WTC11 (cell line): Measurements from ENCODE around the gene PHKG2. TPM values are rescaled to one million over a fixed set of nuclear protein-coding genes. Genes with fewer than 3 reads are reported as not detected.

Source experiments
- ATAC-seq: fragments of 200-7000 bp; cut with Tn5 transposase; 2 replicates; pipeline ENCODE4 v1.10.0; 2021; ENCODE audit warnings: mild to moderate bottlenecking, moderate library complexity
- CTCF ChIA-PET: fragments of 300-600 bp; sonication (Branson Sonifier 250); formaldehyde crosslinking; loops from one replicate; lab custom pipeline; 2021; ENCODE audit warnings: antibody characterized with exemption; lab: Charles Lee
- POLR2A ChIA-PET: fragments of 350-600 bp; sonication (Branson Sonifier 250); formaldehyde crosslinking; loops from one replicate; lab custom pipeline; 2021; ENCODE audit warnings: antibody characterized with exemption; lab: Charles Lee
- DNase-seq: peaks from one replicate; pipeline ENCODE4 v3.0.0; 2021; ENCODE audit warnings: low spot score
- H3K27ac Mint-ChIP-seq: 2 replicates; pipeline ENCODE4 v1.8.0; 2021; ENCODE audit warnings: mixed read lengths
- H3K27me3 Mint-ChIP-seq: 2 replicates; pipeline ENCODE4 v1.8.0; 2021; ENCODE audit warnings: low read depth, mild to moderate bottlenecking, moderate library complexity, mixed read lengths
- H3K36me3 Mint-ChIP-seq: 2 replicates; pipeline ENCODE4 v1.8.0; 2021; ENCODE audit warnings: mixed read lengths
- H3K4me1 Mint-ChIP-seq: 2 replicates; pipeline ENCODE4 v1.8.0; 2022; ENCODE audit warnings: mixed read lengths
- H3K4me3 Mint-ChIP-seq: 2 replicates; pipeline ENCODE4 v1.8.0; 2021; ENCODE audit warnings: mild to moderate bottlenecking, moderate library complexity, mixed read lengths
- H3K9me3 Mint-ChIP-seq: 2 replicates; pipeline ENCODE4 v1.8.0; 2021; ENCODE audit warnings: mixed read lengths
- AFF4 ChIP-seq: sonication (generic); formaldehyde crosslinking; IDR thresholded peaks from 2 replicates; pipeline ENCODE4 v1.8.1; 2023; ENCODE audit warnings: mild to moderate bottlenecking, missing genetic modification reagents, borderline replicate concordance
- E2F1 ChIP-seq: sonication (generic); formaldehyde crosslinking; IDR thresholded peaks from 2 replicates; pipeline ENCODE4 v1.8.0; 2022; ENCODE audit warnings: mild to moderate bottlenecking, missing genetic modification reagents
- E2F5 ChIP-seq: sonication (generic); formaldehyde crosslinking; IDR thresholded peaks from 2 replicates; pipeline ENCODE4 v1.8.1; 2022; ENCODE audit warnings: mild to moderate bottlenecking, moderate library complexity, missing genetic modification reagents
- ESRRA ChIP-seq: sonication (generic); formaldehyde crosslinking; IDR thresholded peaks from 2 replicates; pipeline ENCODE4 v1.8.1; 2022; ENCODE audit warnings: mild to moderate bottlenecking, missing genetic modification reagents, borderline replicate concordance
- FOXK1 ChIP-seq: sonication (generic); formaldehyde crosslinking; IDR thresholded peaks from 2 replicates; pipeline ENCODE4 v1.8.0; 2022; ENCODE audit warnings: mild to moderate bottlenecking, moderate library complexity, missing genetic modification reagents
- MXD4 ChIP-seq: fragments of 250-450 bp; sonication (Bioruptor Pico); IDR thresholded peaks from 2 replicates; pipeline ENCODE4 v1.8.0; 2021; ENCODE audit warnings: mild to moderate bottlenecking, moderate library complexity, borderline replicate concordance
- NR1H2 ChIP-seq: sonication (generic); formaldehyde crosslinking; IDR thresholded peaks from 2 replicates; pipeline ENCODE4 v1.9.0; 2021; ENCODE audit warnings: mild to moderate bottlenecking, moderate library complexity, missing genetic modification reagents
- ZBTB21 ChIP-seq: sonication (generic); formaldehyde crosslinking; IDR thresholded peaks from 2 replicates; pipeline ENCODE4 v1.8.1; 2023; ENCODE audit warnings: mild to moderate bottlenecking, missing genetic modification reagents, borderline replicate concordance
- ZNF121 ChIP-seq: sonication (generic); formaldehyde crosslinking; IDR thresholded peaks from 2 replicates; pipeline ENCODE4 v1.8.0; 2023; ENCODE audit warnings: missing genetic modification reagents
- ZNF317 ChIP-seq: sonication (generic); formaldehyde crosslinking; IDR thresholded peaks from 2 replicates; pipeline ENCODE4 v1.8.1; 2023; ENCODE audit warnings: low read depth, mild to moderate bottlenecking, moderate library complexity, missing genetic modification reagents, borderline replicate concordance
- ZNF396 ChIP-seq: fragments of 250-450 bp; sonication (Bioruptor Pico); IDR thresholded peaks from 2 replicates; pipeline ENCODE4 v1.8.0; 2021; ENCODE audit warnings: mild to moderate bottlenecking, moderate library complexity, borderline replicate concordance
- ZNF423 ChIP-seq: fragments of 250-450 bp; sonication (Bioruptor Pico); IDR thresholded peaks from 2 replicates; pipeline ENCODE4 v2.1.2; 2022; ENCODE audit warnings: mild to moderate bottlenecking, moderate library complexity
- total RNA-seq: library from RNA; stranded (reverse); gene quantifications from 3 replicates; pipeline ENCODE4 v1.2.3, GENCODE V29; 2021

Gene PHKG2
- total RNA-seq, 1 experiment from 2014 or later: 50.5 TPM

GRCh38 chr16:30746638-30747175 lies 1.5 kb upstream of the PHKG2 start (continued):
- TF ChIP-seq AFF4 (CRISPR knock-in tag) (no peak), E2F5 (CRISPR knock-in tag) (no peak), ZNF317 (CRISPR knock-in tag) (no peak), ZNF423 (no peak), MXD4 (CRISPR knock-in tag) (no peak), ESRRA (CRISPR knock-in tag) (no peak), NR1H2 (CRISPR knock-in tag) (no peak), FOXK1 (no peak)
- TF ChIP-seq, all 79 proteins: peak for 0

- H3K27ac Mint-ChIP-seq: peak overlapping the region; percentile 80
These were observed 894 bp upstream of the PHKG2 start for GRCh38 chr16:30747331-30747730.

More at GRCh38 chr16:30747331-30747730, 894 bp upstream of the PHKG2 start:
- Mint-ChIP-seq H3K4me3 (peak overlapping the region; percentile 94), H3K27me3 (no peaks in the 10 kb centered on the region), H3K36me3 (peaks cover 23% of the 10 kb centered on the region), H3K9me3 (no peaks in the 10 kb centered on the region), H3K4me1 (peaks cover 7% of the 10 kb centered on the region)
- TF ChIP-seq ZNF121 (CRISPR knock-in tag) (no peak), AFF4 (CRISPR knock-in tag) (no peak), ZNF396 (CRISPR knock-in tag) (no peak), E2F1 (CRISPR knock-in tag) (no peak), ZBTB21 (no peak)
- no peak for ATAC-seq
- POLR2A ChIA-PET: interaction anchor here (0.5 to 1.6 kb wide), 6 partner anchors 28 to 629 kb away, joined by 3 to 12 read pairs (median 6); no protein-coding TSS in a partner anchor
- CTCF ChIA-PET: interaction anchor here (1.0 to 2.0 kb wide), 8 partner anchors 12 to 654 kb away, joined by 3 to 11 read pairs (median 3); no protein-coding TSS in a partner anchor
- no peak for DNase-seq
